Activated CD8-positive, alpha-beta T cell treated with anti-CD3 and anti-CD28 coated beads for 36 hours (primary cell): ENCODE measurements around the gene TK2. TPM values are rescaled to one million over a fixed set of nuclear protein-coding genes. Genes with fewer than 3 reads are reported as not detected.
A peak's percentile ranks its signal among the peaks of the same experiment; 100 is the strongest.

Source experiments
- ATAC-seq: fragments of 200-7000 bp; cut with Tn5 transposase; one replicate; pipeline ENCODE4 v1.10.0; 2021; ENCODE audit warnings: mild to moderate bottlenecking, moderate library complexity
- CTCF ChIA-PET: fragments of 350-600 bp; sonication (Branson Sonifier 250); formaldehyde crosslinking; loops from one replicate; lab custom pipeline; 2021; ENCODE audit warnings: antibody characterized with exemption; lab: Charles Lee
- POLR2A ChIA-PET: fragments of 350-600 bp; sonication (Branson Sonifier 250); formaldehyde crosslinking; loops from one replicate; lab custom pipeline; 2021; ENCODE audit warnings: antibody characterized with exemption; lab: Charles Lee
- DNase-seq: peaks from one replicate; pipeline ENCODE4 v3.0.0-alpha.2; 2020
- H3K27ac Mint-ChIP-seq: one replicate; pipeline ENCODE4 v1.8.0; 2021; ENCODE audit warnings: mild to moderate bottlenecking, mixed read lengths
- H3K27me3 Mint-ChIP-seq: one replicate; pipeline ENCODE4 v1.8.0; 2021; ENCODE audit warnings: mixed read lengths
- H3K36me3 Mint-ChIP-seq: one replicate; pipeline ENCODE4 v1.8.0; 2021; ENCODE audit warnings: low read depth, mixed read lengths
- H3K4me1 Mint-ChIP-seq: one replicate; pipeline ENCODE4 v1.8.0; 2021; ENCODE audit warnings: low read depth, mixed read lengths
- H3K4me3 Mint-ChIP-seq: one replicate; pipeline ENCODE4 v1.8.0; 2021; ENCODE audit warnings: mild to moderate bottlenecking, moderate library complexity, mixed read lengths
- H3K9me3 Mint-ChIP-seq: one replicate; pipeline ENCODE4 v1.8.0; 2021; ENCODE audit warnings: mixed read lengths
- CTCF ChIP-seq: fragments of 200-600 bp; IDR thresholded peaks from one replicate; pipeline ENCODE4 v1.8.0; 2022; ENCODE audit warnings: antibody characterized with exemption, mild to moderate bottlenecking
- intact Hi-C: fragments of 100-400 bp; cut with micrococcal nuclease; formaldehyde crosslinking; loops from one replicate; pipeline ENCODE4 v1.10.0; 2022
- total RNA-seq, 2 experiments: library from RNA; stranded (reverse); gene quantifications; one replicate each; pipeline ENCODE4 v1.2.3, GENCODE V29; 2021

Gene TK2
- total RNA-seq, 2 experiments from 2014 or later = 3.2 to 4.4 TPM

DNA sequence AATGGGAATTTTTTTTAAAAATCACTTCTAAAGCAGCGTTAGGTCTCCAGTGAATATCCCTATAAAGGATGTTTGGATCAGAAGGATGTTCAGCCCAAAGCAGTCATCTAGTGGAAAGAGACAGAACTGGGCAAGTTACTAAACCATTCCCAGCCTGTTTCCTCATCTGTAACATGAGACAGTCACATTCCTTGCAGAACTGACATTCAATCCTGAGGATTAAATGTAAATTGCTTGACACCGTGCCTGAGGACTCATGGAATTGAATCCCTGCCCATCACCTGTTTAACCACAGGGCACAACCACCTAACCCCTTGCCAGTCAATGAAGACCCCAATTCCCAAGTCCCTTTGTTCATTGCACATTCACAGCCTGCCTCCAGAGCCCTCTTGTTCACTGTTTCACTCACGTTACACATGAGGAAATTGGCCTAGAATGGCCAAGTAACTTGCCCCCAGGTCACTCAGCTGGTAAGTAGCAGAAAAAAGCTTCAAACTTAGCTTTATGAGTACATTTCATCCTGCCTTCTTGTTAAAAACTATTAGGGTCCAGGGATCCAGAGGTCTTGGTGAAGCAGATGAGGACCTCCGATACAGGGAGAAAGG, 30.8 kb upstream of the TK2 start:
- no peak for TF ChIP-seq CTCF
- Mint-ChIP-seq H3K4me1 (peaks cover 23% of the 10 kb centered on the region), H3K36me3 (peaks cover 2% of the 10 kb centered on the region), H3K9me3 (no peaks in the 10 kb centered on the region), H3K27ac (no peak overlapping the region), H3K4me3 (no peak overlapping the region), H3K27me3 (peaks cover 34% of the 10 kb centered on the region)
- DNase-seq = no peak
- ChIA-PET CTCF (interaction anchor here (1.5 to 3.9 kb wide), 5 partner anchors 9 to 30 kb away, joined by 4 to 26 read pairs (median 16); partner anchors contain the start of gene TK2), POLR2A (interaction anchor here (1.5 to 3.7 kb wide), 3 partner anchors 9 to 21 kb away, joined by 4 to 19 read pairs (median 10); no protein-coding TSS in a partner anchor)
- intact Hi-C loops = no loop called here
- no peak for ATAC-seq

DNA sequence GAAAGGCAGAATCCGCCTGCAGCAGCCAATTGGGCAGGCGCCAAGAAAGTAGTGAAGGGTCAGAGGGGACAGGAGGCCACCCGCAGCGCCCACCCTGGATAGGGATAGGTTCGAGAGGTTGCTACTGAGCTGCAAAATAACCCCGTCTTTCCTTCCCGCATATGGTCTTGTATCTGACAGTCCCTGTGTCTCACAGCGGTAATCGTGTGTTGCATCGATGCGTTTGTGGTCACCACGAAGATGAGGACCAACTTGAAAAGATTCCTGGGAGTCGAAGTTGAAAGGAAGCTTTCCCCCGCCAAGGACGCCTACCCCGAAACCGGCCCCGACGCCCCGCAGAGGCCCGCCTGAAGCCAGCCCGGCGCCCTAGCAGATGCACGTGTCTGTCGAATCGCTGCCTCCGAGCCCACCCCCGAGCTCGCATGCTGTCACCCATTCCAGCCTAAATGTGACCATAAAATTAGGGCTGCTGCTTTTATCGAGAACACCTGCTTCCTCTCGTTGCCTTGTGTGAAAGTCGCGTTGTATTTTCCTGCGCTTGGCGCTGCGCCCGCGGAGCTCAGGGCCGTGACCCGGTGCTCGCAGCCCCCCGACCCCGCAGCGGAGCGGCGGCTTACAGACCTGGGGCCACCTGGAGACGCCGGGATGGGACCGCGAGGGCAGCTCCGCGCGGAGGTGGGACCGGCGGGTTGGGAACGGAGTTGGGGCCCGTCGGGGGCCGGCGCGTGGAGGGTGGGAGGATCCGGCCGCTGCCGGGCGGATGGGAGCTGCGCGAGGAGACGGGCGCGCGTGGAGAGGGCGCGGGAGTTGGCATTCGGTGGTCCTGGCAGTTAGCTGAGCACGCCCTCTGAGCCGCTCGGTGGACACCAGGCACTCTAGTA, 29.0 kb upstream of the TK2 start, which contains the start of gene CMTM2:
Gene CMTM2 (plus strand): TSS at position 813 of the 881 bp plus-strand sequence. CDS start 145 bp downstream, outside the sequence.
- Mint-ChIP-seq H3K27ac (no peak within 1 kb of the TSS), H3K4me1 (peaks cover 23% of the 10 kb centered on the region), H3K27me3 (peaks cover 34% of the 10 kb centered on the region), H3K9me3 (no peaks in the 10 kb centered on the region), H3K36me3 (peaks cover 2% of the 10 kb centered on the region), H3K4me3 (peak within 1 kb of the TSS; percentile 54)
- TF ChIP-seq CTCF = no peak
- DNase-seq (peak; percentile 38), ATAC-seq (peak; percentile 68)
- POLR2A ChIA-PET = interaction anchor here (0.6 to 3.7 kb wide), 8 partner anchors 8 to 34 kb away, joined by 3 to 19 read pairs (median 5); partner anchors contain the start of gene CKLF
- intact Hi-C loops = no loop called here
- CTCF ChIA-PET = interaction anchor here (0.9 to 3.9 kb wide), 8 partner anchors 9 to 221 kb away, joined by 3 to 26 read pairs (median 6); partner anchors contain the start of genes CKLF and TK2

DNA sequence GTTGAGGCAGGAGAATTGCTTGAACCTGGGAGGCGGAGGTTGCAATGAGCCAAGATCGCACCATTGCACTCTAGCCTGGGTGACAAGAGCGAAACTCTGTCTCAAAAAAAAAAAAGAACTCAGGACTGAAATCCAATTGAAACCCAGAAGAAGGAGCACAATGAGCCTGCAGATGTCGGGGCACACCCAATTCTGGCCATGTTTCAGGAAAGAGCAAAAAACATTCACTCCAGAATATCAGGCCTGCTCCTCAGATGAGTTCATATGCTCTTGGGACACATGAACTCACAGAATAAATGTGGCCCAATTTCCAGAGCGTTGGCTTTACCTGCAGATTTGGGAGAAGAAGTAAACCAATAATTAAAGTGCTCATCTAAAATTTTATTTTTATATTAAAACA, 26.4 kb upstream of the TK2 start:
- no peak for TF ChIP-seq CTCF
- Mint-ChIP-seq H3K4me3 (no peak overlapping the region), H3K4me1 (peaks cover 18% of the 10 kb centered on the region), H3K27ac (no peak overlapping the region), H3K36me3 (peaks cover 4% of the 10 kb centered on the region), H3K9me3 (no peaks in the 10 kb centered on the region), H3K27me3 (peaks cover 32% of the 10 kb centered on the region)
- DNase-seq (no peak), ATAC-seq (no peak)
- POLR2A ChIA-PET = interaction anchor here (1.3 kb wide), 1 partner anchor 23 kb away, joined by 3 read pairs; no protein-coding TSS in a partner anchor
- CTCF ChIA-PET = interaction anchor here (1.5 kb wide), 1 partner anchor 32 kb away, joined by 3 read pairs; no protein-coding TSS in a partner anchor
- intact Hi-C loops = no loop called here

GRCh38 chr16:66575060-66575459, 25.1 kb upstream of the TK2 start:
- Mint-ChIP-seq H3K27ac (no peak overlapping the region), H3K36me3 (peaks cover 4% of the 10 kb centered on the region), H3K9me3 (no peaks in the 10 kb centered on the region), H3K27me3 (peaks cover 22% of the 10 kb centered on the region), H3K4me1 (peaks cover 14% of the 10 kb centered on the region), H3K4me3 (no peak overlapping the region)
- DNase-seq = no peak
- ChIA-PET POLR2A (interaction anchor here (0.8 to 1.4 kb wide), 3 partner anchors 11 to 30 kb away, joined by 3 read pairs; partner anchors contain the start of gene CMTM3), CTCF (interaction anchor here (1.1 to 5.7 kb wide), 3 partner anchors 12 to 21 kb away, joined by 3 to 29 read pairs (median 13); no protein-coding TSS in a partner anchor)
- intact Hi-C loops = no loop called here
- TF ChIP-seq CTCF = no peak
- no peak for ATAC-seq
